Mesenteric fat pad (tissue), 1 donor: ENCODE results near the gene PCCB. TPM values are rescaled to one million over a fixed set of nuclear protein-coding genes. Genes with fewer than 3 reads are reported as not detected.

Experiments used
- total RNA-seq: library from RNA; stranded (reverse); fragmentation: NEBNext Ultra II Directional; extraction: Animal tissue kit (Norgen Biotek cat#: 25700); gene quantifications from one replicate; pipeline ENCODE4 v1.2.1, GENCODE V29; 2021
- donor health status: DM: yes; HTN: yes; CAD: no.

PCCB gene
- total RNA-seq, 1 donor from 2014 or later: 28.5 TPM

Other genes with a start within 250 kb of the PCCB start
- gene MSL2, start 54.0 kb upstream of the PCCB start, total RNA-seq: 20.6 TPM